Lower lobe of right lung (tissue), 2 donors: ENCODE measurements around the gene MMP12. TPM values are rescaled to one million over a fixed set of nuclear protein-coding genes. Genes with fewer than 3 reads are reported as not detected.

ENCODE experiments used
- ATAC-seq, 2 donors: fragments of 200-7000 bp; cut with Tn5 transposase; one replicate each; pipeline ENCODE4 v1.9.1; 2020 to 2022; ENCODE audit warnings: mild to moderate bottlenecking in 2 of 2, moderate library complexity in 2 of 2
- DNase-seq: peaks from one replicate; pipeline ENCODE4 v3.0.0-alpha.2; 2020
- H3K27ac ChIP-seq: fragments of 200-600 bp; one replicate; pipeline ENCODE4 v1.8.0; 2022
- H3K27me3 ChIP-seq: fragments of 200-600 bp; one replicate; pipeline ENCODE4 v1.8.0; 2022; ENCODE audit warnings: low read depth
- H3K36me3 ChIP-seq: fragments of 200-600 bp; one replicate; pipeline ENCODE4 v1.8.0; 2022; ENCODE audit warnings: mild to moderate bottlenecking
- H3K4me1 ChIP-seq: fragments of 200-600 bp; one replicate; pipeline ENCODE4 v1.8.0; 2022
- H3K4me3 ChIP-seq: fragments of 200-600 bp; one replicate; pipeline ENCODE4 v1.8.0; 2022; ENCODE audit warnings: mild to moderate bottlenecking
- H3K9me3 ChIP-seq: fragments of 200-600 bp; one replicate; pipeline ENCODE4 v1.8.0; 2022
- CTCF ChIP-seq: fragments of 200-600 bp; IDR thresholded peaks from one replicate; pipeline ENCODE4 v1.8.0; 2022; ENCODE audit warnings: antibody characterized with exemption, mild to moderate bottlenecking
- intact Hi-C: fragments of 100-400 bp; cut with DNase I; formaldehyde crosslinking; loops from one replicate; pipeline ENCODE4 v1.11.0; 2022
- long read RNA-seq: library from polyadenylated mRNA; unstranded; transcript quantifications from one replicate; pipeline ENCODE4 v2.0.0, GENCODE V29; 2021
- total RNA-seq: library from RNA; stranded (reverse); fragmentation: NEBNext Ultra II Directional; extraction: Animal tissue kit (Norgen Biotek cat#: 25700); gene quantifications from one replicate; pipeline ENCODE4 v1.2.1, GENCODE V29; 2021
- donor health status: DM: no; HTN: yes; CAD: no; lungs with severe emphysema.

Gene MMP12
- 0.27 TPM for total RNA-seq
- long read RNA-seq, partial matches to known transcripts = 0 of 2 reads
- long read RNA-seq, other reads (novel, unspliced or antisense) = 0 of 2 reads

DNA sequence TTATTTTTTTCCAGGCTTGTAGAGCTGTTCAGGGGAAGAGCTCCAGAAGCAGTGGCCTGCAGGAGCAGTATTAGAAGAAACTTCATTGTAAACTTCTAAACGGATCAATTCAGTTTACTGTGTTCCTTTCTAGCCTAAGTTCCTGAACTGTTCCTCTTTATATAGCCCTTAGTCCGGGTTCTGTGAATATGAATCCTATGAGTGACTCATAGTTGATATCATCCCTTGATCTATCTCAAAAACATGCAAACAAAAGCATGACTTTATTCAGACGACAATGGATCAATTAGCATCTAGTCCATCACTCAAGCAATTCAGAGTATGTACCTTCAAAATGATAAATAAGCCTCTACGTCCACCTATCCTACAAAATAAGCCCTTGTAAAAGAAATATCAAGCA is at the start of gene MMP12:
Gene MMP12, minus strand, starts transcription at position 131 of the 400 bp plus-strand sequence. Its CDS starts 45 bp downstream, at position 86.
- no peaks in the 10 kb centered on the region for H3K4me1 ChIP-seq
- no peak for DNase-seq
- H3K27me3 ChIP-seq = no peaks in the 10 kb centered on the region
- no peak within 1 kb of the TSS for H3K27ac ChIP-seq
- no peaks in the 10 kb centered on the region for H3K9me3 ChIP-seq
- no peak for TF ChIP-seq CTCF
- no peak within 1 kb of the TSS for H3K4me3 ChIP-seq
- no peaks in the 10 kb centered on the region for H3K36me3 ChIP-seq
- no peak for ATAC-seq
- intact Hi-C loops = no loop called here

DNA sequence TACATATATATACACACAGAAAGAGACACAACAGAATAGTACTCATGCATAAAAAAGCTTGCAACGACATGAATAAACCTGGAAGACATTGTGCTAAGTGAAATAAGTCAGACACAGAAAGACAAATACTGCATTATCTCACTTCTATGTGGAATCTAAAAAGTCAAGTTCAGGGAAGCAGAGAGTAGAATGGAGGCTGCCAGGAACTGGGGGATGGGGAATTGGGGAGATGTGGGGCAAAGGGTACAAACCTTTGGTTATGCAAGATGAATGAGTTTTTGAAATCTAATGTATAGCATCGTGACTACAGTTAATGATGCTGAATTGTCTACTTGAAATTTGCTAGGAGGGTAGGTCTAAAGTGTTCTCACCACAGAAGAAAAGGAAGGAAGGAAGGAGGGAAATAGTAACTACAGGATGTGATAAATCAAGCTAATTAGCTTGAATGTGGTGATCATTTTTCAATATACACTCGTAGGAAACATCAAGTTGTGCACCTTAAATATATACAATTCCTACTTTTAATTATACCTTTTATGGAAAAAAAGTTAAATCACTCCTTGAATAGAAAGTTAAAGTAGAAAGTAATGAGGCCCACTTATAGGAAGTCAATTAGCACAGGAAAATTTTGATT is 46.9 kb upstream of the MMP12 start:
- Histone ChIP-seq H3K9me3 (no peaks in the 10 kb centered on the region), H3K4me3 (no peak overlapping the region), H3K36me3 (no peaks in the 10 kb centered on the region), H3K27ac (no peak overlapping the region), H3K4me1 (peaks cover 9% of the 10 kb centered on the region), H3K27me3 (no peaks in the 10 kb centered on the region)
- no peak for TF ChIP-seq CTCF
- intact Hi-C loops = no loop called here
- ATAC-seq (no peak), DNase-seq (no peak)

GRCh38 chr11:102920118-102920684 is 45.4 kb upstream of the MMP12 start:
- no peaks in the 10 kb centered on the region for H3K36me3 ChIP-seq
- DNase-seq (no peak), ATAC-seq (peak; percentile 75 to 80)
- H3K27me3 ChIP-seq = no peaks in the 10 kb centered on the region
- intact Hi-C loops = no loop called here
- no peak for TF ChIP-seq CTCF
- H3K9me3 ChIP-seq = no peaks in the 10 kb centered on the region
- no peak overlapping the region for H3K4me3 ChIP-seq
- no peaks in the 10 kb centered on the region for H3K4me1 ChIP-seq
- H3K27ac ChIP-seq = no peak overlapping the region

- Histone ChIP-seq H3K36me3 (no peaks in the 10 kb centered on the region), H3K4me1 (no peaks in the 10 kb centered on the region), H3K4me3 (no peak overlapping the region), H3K27ac (no peak overlapping the region), H3K9me3 (no peaks in the 10 kb centered on the region), H3K27me3 (no peaks in the 10 kb centered on the region)
- no peak for DNase-seq
- TF ChIP-seq CTCF = no peak
- no peak for ATAC-seq
- intact Hi-C loops = no loop called here
Observed at GRCh38 chr11:102915044-102915375, 40.2 kb upstream of the MMP12 start.

GRCh38 chr11:102914238-102915043 is 39.7 kb upstream of the MMP12 start:
- peak; percentile 46 to 54 for ATAC-seq
- Histone ChIP-seq H3K4me3 (no peak overlapping the region), H3K27ac (no peak overlapping the region), H3K36me3 (no peaks in the 10 kb centered on the region), H3K27me3 (no peaks in the 10 kb centered on the region), H3K4me1 (no peaks in the 10 kb centered on the region), H3K9me3 (no peaks in the 10 kb centered on the region)
- intact Hi-C loops = no loop called here
- peak; percentile 61 for TF ChIP-seq CTCF
- no peak for DNase-seq
